Gastroesophageal sphincter (tissue), 4 donors: ENCODE data around the gene KCNH4. TPM values are rescaled to one million over a fixed set of nuclear protein-coding genes. Genes with fewer than 3 reads are reported as not detected.

Experiments used
- ATAC-seq: fragments of 150-250 bp; one replicate; pipeline ENCODE4 v1.9.1; 2016; ENCODE audit warnings: mild to moderate bottlenecking, moderate library complexity
- H3K27ac ChIP-seq, 4 donors: fragments of 200-600 bp; sonication (generic) in 3 of 4; 1 replicate in 3 of 4; 2 replicates in 1 of 4; pipeline ENCODE4 v1.5.1; 2016 to 2019
- H3K27me3 ChIP-seq: fragments of 200-600 bp; sonication (generic); one replicate; pipeline ENCODE4 v1.5.1; 2019
- H3K36me3 ChIP-seq, 2 donors: fragments of 200-600 bp; sonication (generic); one replicate each; pipeline ENCODE4 v1.5.1; 2019; ENCODE audit warnings: control low read depth in 1 of 2
- H3K4me1 ChIP-seq, 3 donors: fragments of 200-600 bp; sonication (generic); 1 replicate in 2 of 3; 2 replicates in 1 of 3; pipeline ENCODE4 v1.5.1; 2016 to 2019; ENCODE audit warnings: control low read depth in 2 of 3
- H3K4me3 ChIP-seq, 2 donors: fragments of 200-600 bp; sonication (generic); one replicate each; pipeline ENCODE4 v1.5.1; 2019; ENCODE audit warnings: mild to moderate bottlenecking in 1 of 2, moderate library complexity in 1 of 2
- H3K9me3 ChIP-seq, 3 donors: fragments of 200-600 bp; sonication (generic); one replicate each; pipeline ENCODE4 v1.5.1; 2017 to 2019; ENCODE audit warnings: control low read depth in 2 of 3
- EP300 ChIP-seq: sonication (generic); formaldehyde crosslinking; IDR thresholded peaks from one replicate; pipeline ENCODE4 v1.6.1; 2017; ENCODE audit warnings: antibody characterized with exemption, mild to moderate bottlenecking
- POLR2A ChIP-seq, 2 donors: fragments of 450-650 bp; IDR thresholded peaks; one replicate each; pipeline ENCODE4 v1.6.1; 2017; ENCODE audit warnings: antibody characterized with exemption in 2 of 2, mild to moderate bottlenecking in 2 of 2, moderate library complexity in 1 of 2
- POLR2AphosphoS5 ChIP-seq: sonication (generic); formaldehyde crosslinking; IDR thresholded peaks from one replicate; pipeline ENCODE4 v1.6.1; 2017; ENCODE audit warnings: antibody characterized with exemption
- WGBS, 2 donors: methylation state at CpG; one replicate each; pipeline ENCODE4 v1.1.5; 2018; ENCODE audit warnings: low coverage in 1 of 2; 5-methylcytosine and 5-hydroxymethylcytosine counted together
- total RNA-seq, 4 donors: library from RNA; depleted of rRNA; stranded (reverse); fragments of >200 nt; gene quantifications; one replicate each; pipeline ENCODE4 v1.1.0, GENCODE V29; 2016
- TF ChIP-seq, protein P1 (sequence below), 4 experiments: fragments of 200-600 bp in 2 of 4; fragments of 450-650 bp in 2 of 4; sonication (generic) in 1 of 4; IDR thresholded peaks; one replicate each; pipeline ENCODE4 v1.5.1; 2017 to 2019; ENCODE audit warnings: antibody characterized with exemption in 4 of 4, mild to moderate bottlenecking in 2 of 4, moderate library complexity in 2 of 4

The KCNH4 gene
- total RNA-seq, 4 donors from 2014 or later = 0.16 to 0.27 (median 0.17) TPM; not detected in 1

DNA sequence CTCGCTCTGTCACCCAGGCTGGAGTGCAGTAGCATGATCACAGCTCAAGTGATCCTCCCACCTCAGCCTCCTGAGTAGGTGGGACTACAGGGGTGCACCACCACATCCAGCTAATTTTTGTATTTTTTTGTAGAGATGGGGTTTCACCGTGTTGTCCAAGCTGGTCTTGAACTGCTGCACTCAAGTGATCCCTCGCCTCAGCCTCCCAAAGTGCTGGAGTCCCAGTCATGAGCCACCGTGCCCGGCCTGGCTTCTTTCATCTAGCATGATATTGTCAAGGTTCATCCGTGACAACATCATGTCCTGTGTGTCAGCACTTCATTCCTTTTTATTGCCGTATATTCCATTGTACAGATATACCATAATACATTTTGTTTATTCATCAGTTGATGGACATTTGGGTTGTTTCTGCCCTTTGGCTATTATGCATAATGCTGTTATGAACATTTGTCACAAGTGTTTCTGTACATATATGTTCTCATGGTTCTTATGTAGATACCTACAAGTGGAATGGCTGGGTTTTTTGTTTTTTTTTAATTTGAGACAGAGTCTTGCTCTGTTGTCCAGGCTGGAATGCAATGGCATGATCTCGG, 16.7 kb upstream of the KCNH4 start:
- Histone ChIP-seq H3K27me3 (no peaks in the 10 kb centered on the region), H3K36me3 (peaks cover 0 to 42% of the 10 kb centered on the region in 2 donors), H3K4me1 (peaks cover 0 to 23% (median 10%) of the 10 kb centered on the region in 3 donors), H3K9me3 (no peaks in the 10 kb centered on the region), H3K4me3 (no peak overlapping the region), H3K27ac (no peak overlapping the region)
- no peak for ATAC-seq
- WGBS, 2 donors = 84 to 92% methylated on average over 7 of the region's 8 CpGs
- no peak for TF ChIP-seq EP300
- TF ChIP-seq, protein P1, sequence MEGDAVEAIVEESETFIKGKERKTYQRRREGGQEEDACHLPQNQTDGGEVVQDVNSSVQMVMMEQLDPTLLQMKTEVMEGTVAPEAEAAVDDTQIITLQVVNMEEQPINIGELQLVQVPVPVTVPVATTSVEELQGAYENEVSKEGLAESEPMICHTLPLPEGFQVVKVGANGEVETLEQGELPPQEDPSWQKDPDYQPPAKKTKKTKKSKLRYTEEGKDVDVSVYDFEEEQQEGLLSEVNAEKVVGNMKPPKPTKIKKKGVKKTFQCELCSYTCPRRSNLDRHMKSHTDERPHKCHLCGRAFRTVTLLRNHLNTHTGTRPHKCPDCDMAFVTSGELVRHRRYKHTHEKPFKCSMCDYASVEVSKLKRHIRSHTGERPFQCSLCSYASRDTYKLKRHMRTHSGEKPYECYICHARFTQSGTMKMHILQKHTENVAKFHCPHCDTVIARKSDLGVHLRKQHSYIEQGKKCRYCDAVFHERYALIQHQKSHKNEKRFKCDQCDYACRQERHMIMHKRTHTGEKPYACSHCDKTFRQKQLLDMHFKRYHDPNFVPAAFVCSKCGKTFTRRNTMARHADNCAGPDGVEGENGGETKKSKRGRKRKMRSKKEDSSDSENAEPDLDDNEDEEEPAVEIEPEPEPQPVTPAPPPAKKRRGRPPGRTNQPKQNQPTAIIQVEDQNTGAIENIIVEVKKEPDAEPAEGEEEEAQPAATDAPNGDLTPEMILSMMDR (IDR thresholded peaks at IDR 0.05) = no peak
- no peak for TF ChIP-seq POLR2AphosphoS5
- no peak for TF ChIP-seq POLR2A (IDR thresholded peaks at IDR 0.05)

DNA sequence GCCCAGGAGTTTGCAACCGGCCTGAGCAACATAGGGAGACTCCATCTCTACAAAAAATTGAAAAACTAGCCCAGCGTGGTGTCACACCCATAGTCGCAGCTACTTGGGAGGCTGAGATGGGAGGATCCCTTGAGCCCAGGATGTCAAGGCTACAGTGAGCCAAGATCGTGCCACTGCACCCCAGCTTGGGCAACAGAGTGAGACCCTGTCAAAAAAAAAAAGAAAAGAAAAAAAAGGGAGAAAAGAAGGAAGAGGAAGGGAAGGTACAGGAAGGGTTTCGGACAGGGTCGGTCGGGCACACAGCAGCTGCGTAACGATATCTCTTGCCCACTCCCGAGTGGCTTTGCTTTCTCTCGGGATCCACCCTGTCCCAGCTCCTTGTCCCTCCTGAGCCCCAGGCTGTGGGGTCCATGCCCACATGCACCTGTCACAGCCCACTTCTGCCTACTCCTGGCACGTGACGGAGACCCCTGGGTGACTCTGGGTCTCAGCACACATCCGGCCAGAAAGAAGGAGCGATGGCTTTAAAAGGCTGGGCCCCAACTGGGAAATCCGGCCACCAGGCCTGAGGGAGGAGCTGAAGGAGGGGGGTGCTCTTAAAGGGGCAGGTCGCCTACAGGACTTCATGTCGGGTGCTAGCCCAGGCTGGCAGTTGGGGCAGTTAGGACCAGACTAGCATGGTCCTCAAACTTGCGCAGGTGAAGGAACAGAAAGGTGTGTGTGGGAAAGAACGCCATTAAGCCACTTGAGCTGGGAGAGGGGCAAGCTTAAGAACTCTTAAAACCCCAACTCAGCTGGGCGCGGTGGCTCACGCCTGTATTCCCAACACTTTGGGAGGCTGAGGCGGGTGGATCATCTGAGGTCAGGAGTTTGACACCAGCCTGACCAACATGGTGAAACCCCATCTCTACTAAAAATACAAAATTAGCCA, 13.3 kb upstream of the KCNH4 start, which contains the start of gene GHDC:
Gene GHDC, minus strand, starts transcription at position 526 of the 931 bp plus-strand sequence. CDS start 913 bp downstream, outside the sequence.
- WGBS, 2 donors = 12 to 63% methylated on average over 5 to 7 of the region's 24 CpGs

DNA sequence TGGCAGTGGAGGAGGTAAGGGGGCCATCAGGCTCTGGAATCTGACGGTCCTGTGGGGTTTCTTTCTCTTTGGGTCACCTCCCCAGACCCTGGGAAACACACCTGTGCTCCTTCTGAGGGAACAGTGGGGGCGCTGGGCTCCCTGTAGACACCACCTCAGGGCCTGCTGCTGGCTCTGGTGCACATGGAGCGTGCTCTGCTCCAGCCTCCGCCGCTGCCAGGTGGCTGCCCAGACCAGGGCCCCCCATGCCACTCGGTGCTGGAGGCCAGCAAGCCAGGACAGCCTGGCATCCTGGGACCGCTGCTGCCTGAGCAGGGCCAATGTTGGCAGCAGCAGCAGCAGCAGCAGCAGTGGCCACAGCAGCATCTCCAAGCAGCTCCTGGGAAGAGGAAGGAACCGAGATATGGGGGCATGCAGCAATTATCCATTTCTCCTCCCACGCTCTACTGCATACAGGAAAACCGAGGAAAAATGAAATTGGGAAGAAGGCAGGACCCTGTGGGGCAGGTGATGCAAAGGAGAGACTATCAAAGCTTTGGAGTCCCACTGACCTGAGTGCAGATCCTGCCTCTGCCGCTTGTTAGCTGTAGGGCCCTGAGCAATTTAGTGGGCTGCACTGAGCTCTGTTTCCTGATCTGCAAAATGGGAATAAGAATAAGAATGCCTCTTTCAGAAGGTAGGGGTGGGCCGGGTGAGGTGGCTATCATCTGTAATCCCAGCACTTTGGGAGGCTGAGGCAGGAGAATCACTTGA, 12.4 kb upstream of the KCNH4 start:
- Histone ChIP-seq H3K9me3 (no peaks in the 10 kb centered on the region), H3K4me3 (peak overlapping the region; percentile 48 to 73), H3K27ac (peak overlapping the region in 3 of 4 donors; percentile 83 to 88 (median 85)), H3K27me3 (no peaks in the 10 kb centered on the region), H3K4me1 (peaks cover 0 to 30% (median 10%) of the 10 kb centered on the region in 3 donors), H3K36me3 (peaks cover 0 to 21% of the 10 kb centered on the region in 2 donors)
- no peak for ATAC-seq
- WGBS, 2 donors = 52 to 83% methylated on average over 2 to 3 of the region's 12 CpGs
- TF ChIP-seq EP300 = no peak
- TF ChIP-seq, protein P1 (IDR thresholded peaks at IDR 0.05) = no peak
- TF ChIP-seq POLR2AphosphoS5 = no peak

More for the DNA sequence above, 13.3 kb upstream of the KCNH4 start, which contains the start of gene GHDC:
- no peaks in the 10 kb centered on the region for H3K27me3 ChIP-seq
- H3K36me3 ChIP-seq = peaks cover 0 to 28% of the 10 kb centered on the region in 2 donors
- peak; percentile 95 for ATAC-seq
- H3K4me1 ChIP-seq = peaks cover 0 to 30% (median 10%) of the 10 kb centered on the region in 3 donors
- TF ChIP-seq, protein P1 (IDR thresholded peaks at IDR 0.05) = no peak
- TF ChIP-seq EP300 = no peak
- peak within 1 kb of the TSS; percentile 48 to 73 for H3K4me3 ChIP-seq
- H3K27ac ChIP-seq = peak within 1 kb of the TSS; percentile 24 to 88 (median 84)
- H3K9me3 ChIP-seq = no peaks in the 10 kb centered on the region

DNA sequence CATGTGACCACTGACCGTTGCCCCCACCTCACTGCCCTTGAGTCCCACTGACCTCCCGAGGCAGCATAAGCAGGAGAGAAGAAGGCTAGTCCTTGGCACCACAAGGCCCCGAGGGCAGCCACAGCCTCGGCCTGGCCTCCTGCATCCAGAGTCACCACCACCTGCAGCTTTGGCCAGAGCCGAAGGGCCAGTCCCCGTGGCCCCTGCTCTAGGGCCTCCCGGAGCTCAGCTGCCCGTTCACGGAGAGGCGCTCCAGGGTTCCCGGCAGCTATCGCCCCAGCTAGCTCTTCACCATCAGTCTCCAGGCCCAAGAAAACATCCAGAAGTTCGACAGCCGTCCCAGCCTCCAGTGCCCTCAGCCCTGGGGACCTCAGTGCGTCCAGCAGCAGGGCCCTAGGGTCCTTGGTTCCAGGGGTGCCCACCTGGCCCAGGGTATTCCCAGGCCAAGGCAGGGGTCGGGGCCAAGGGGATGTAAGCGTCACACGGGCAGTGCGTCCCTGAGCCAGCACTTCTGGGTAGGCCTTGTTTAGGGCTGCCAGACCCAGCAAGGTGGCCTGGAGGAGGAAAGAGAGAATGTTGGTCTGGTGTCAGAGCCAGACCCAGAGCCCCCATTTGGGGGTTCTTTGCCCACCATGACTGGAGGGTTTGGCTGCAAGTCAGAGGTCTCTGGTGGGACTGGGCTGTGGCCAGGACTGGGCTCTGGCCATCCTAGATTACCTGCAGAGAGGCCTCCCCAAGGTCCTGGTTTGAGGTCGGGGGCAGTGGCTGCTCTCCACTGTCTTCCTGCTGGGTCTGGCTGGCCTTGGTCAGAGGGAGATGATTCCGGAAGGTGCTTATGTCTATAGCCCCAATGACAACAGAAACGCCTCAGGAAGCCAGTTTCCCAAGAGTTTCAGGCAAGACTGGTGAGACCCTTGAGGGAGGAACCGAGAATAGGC, 11.5 kb upstream of the KCNH4 start:
- H3K4me3 ChIP-seq = no peak overlapping the region
- peaks cover 0 to 21% of the 10 kb centered on the region in 2 donors for H3K36me3 ChIP-seq
- no peaks in the 10 kb centered on the region for H3K9me3 ChIP-seq
- H3K27me3 ChIP-seq = no peaks in the 10 kb centered on the region
- peak overlapping the region in 1 of 4 donors; percentile 19 for H3K27ac ChIP-seq
- no peak for ATAC-seq
- WGBS, 2 donors = 81% methylated on average over 5 of the region's 23 CpGs; no CpG with 5 or more reads in 1 of the 2 donors
- no peak for TF ChIP-seq EP300
- no peak for TF ChIP-seq POLR2A (IDR thresholded peaks at IDR 0.05)
- TF ChIP-seq, protein P1 (IDR thresholded peaks at IDR 0.05) = no peak
- TF ChIP-seq POLR2AphosphoS5 = no peak
- H3K4me1 ChIP-seq = peaks cover 0 to 30% (median 10%) of the 10 kb centered on the region in 3 donors
